Liver (tissue), 3 donors: ENCODE results near the gene NDST1.

Experiments used
- FOXA1 ChIP-seq: IDR thresholded peaks from 2 replicates; pipeline ENCODE4 v1.6.1; 2016; ENCODE audit warnings: antibody characterized with exemption
- REST ChIP-seq: IDR thresholded peaks from 2 replicates; pipeline ENCODE4 v1.6.1; 2016; ENCODE audit warnings: antibody characterized with exemption, mild to moderate bottlenecking
- RXRA ChIP-seq, 2 donors: IDR thresholded peaks; 2 replicates each; pipeline ENCODE4 v1.6.1; 2017 to 2018; ENCODE audit warnings: antibody characterized with exemption in 2 of 2, mild to moderate bottlenecking in 1 of 2
- TF ChIP-seq, protein P1 (sequence below): fragments of 150-350 bp; IDR thresholded peaks from 2 replicates; pipeline ENCODE4 v1.5.1; 2017; ENCODE audit warnings: improper control_type of control experiment, low read depth, low read length; ENCODE audit not compliant: missing input control
- TF ChIP-seq, protein P2 (sequence below): IDR thresholded peaks from 2 replicates; pipeline ENCODE4 v1.6.1; 2016; ENCODE audit warnings: antibody characterized with exemption
- donor health status: healthy.
- donor health status: healthy.

GRCh38 chr5:150542933-150543445 is 35.1 kb downstream of the NDST1 start:
- TF ChIP-seq, protein P1, sequence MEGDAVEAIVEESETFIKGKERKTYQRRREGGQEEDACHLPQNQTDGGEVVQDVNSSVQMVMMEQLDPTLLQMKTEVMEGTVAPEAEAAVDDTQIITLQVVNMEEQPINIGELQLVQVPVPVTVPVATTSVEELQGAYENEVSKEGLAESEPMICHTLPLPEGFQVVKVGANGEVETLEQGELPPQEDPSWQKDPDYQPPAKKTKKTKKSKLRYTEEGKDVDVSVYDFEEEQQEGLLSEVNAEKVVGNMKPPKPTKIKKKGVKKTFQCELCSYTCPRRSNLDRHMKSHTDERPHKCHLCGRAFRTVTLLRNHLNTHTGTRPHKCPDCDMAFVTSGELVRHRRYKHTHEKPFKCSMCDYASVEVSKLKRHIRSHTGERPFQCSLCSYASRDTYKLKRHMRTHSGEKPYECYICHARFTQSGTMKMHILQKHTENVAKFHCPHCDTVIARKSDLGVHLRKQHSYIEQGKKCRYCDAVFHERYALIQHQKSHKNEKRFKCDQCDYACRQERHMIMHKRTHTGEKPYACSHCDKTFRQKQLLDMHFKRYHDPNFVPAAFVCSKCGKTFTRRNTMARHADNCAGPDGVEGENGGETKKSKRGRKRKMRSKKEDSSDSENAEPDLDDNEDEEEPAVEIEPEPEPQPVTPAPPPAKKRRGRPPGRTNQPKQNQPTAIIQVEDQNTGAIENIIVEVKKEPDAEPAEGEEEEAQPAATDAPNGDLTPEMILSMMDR: no peak
- TF ChIP-seq REST (peak; percentile 74), FOXA1 (peak; percentile 98), RXRA (IDR thresholded peaks at IDR 0.05) (peak; percentile 100)
- TF ChIP-seq, protein P2, sequence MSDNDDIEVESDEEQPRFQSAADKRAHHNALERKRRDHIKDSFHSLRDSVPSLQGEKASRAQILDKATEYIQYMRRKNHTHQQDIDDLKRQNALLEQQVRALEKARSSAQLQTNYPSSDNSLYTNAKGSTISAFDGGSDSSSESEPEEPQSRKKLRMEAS: peak; percentile 91
